Stimulated activated naive B cell treated with anti-CD40 and anti-IgM and Interleukin-4, amounts not matched to agents 10 μg/mL and 1 μg/mL and 100 μg/mL, for 72 hours (primary cell): ENCODE data around the gene LMF1.

ENCODE experiments used
- ATAC-seq, 2 donors: fragments of 150-1000 bp; cut with Tn5 transposase; replicated peaks; 2 replicates each; pipeline ENCODE4 v1.10.0; 2021; ENCODE audit warnings: moderate library complexity in 1 of 2
- DNase-seq: peaks from one replicate; pipeline ENCODE4 v3.0.0; 2021
- H3K27ac Mint-ChIP-seq: one replicate; pipeline ENCODE4 v1.8.0; 2022; ENCODE audit warnings: mild to moderate bottlenecking, mixed read lengths
- H3K27me3 Mint-ChIP-seq, 2 donors: one replicate each; pipeline ENCODE4 v1.8.0; 2022; ENCODE audit warnings: mixed read lengths in 2 of 2
- H3K36me3 Mint-ChIP-seq, 2 donors: one replicate each; pipeline ENCODE4 v1.8.0; 2022; ENCODE audit warnings: mixed read lengths in 2 of 2, mild to moderate bottlenecking in 1 of 2
- H3K4me1 Mint-ChIP-seq, 2 donors: one replicate each; pipeline ENCODE4 v1.8.0; 2022; ENCODE audit warnings: mixed read lengths in 2 of 2, mild to moderate bottlenecking in 1 of 2
- H3K4me3 Mint-ChIP-seq, 2 donors: one replicate each; pipeline ENCODE4 v1.8.0; 2022; ENCODE audit warnings: mild to moderate bottlenecking in 2 of 2, mixed read lengths in 2 of 2, moderate library complexity in 1 of 2
- H3K9me3 Mint-ChIP-seq, 2 donors: one replicate each; pipeline ENCODE4 v1.8.0; 2022; ENCODE audit warnings: mixed read lengths in 2 of 2, mild to moderate bottlenecking in 1 of 2

LMF1 gene

DNA sequence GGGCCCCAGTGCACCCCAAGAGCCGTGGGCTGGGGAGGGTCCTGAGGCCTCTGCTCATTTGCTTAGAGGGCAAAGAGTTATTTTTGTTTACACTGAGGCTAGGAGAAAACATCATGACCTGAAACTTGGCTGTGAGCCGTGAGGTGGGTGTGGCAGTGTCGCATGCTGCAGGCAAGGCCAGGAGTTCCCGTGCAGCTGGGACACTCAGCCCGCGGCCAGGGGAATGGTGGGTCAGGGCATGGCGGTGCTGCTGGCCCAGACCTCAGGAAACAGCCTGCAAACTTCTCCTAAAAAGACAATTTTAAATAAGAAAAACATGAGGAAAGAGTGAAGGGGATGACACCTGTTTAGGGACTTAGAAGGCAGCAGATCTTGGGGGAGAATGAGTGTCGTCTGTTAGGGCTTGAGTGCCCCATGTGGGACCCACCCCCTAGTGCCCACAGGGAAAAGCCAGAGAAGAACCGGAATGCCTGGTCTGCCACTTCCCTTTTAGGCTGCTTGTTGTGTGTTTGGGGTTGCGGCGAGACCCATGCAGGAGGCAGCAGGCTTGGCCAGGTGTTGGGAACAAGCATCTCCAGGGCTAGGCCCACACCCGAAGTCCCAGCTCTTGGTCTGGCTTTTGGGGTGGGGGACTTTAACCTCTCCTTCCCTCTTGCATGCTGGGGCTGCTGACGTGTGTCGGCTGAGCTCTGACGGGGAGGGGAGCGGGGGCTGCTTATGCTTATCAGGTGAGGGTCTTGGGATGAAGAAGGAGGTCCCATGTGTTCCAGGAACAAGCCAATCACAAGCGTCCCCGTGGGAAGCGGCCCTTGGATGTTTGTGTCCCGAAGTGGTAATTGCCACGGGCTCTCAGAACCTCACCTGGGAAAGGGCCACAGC is 89.3 kb downstream of the LMF1 start:
- no peak for DNase-seq
- H3K4me1 Mint-ChIP-seq: peaks cover 12 to 20% of the 10 kb centered on the region in 2 donors
- peak overlapping the region; percentile 43 for H3K27ac Mint-ChIP-seq
- peaks cover 19 to 29% of the 10 kb centered on the region in 2 donors for H3K36me3 Mint-ChIP-seq
- H3K27me3 Mint-ChIP-seq: no peaks in the 10 kb centered on the region
- peaks cover 3 to 4% of the 10 kb centered on the region in 2 donors for H3K9me3 Mint-ChIP-seq
- ATAC-seq: no peak
- H3K4me3 Mint-ChIP-seq: no peak overlapping the region

DNA sequence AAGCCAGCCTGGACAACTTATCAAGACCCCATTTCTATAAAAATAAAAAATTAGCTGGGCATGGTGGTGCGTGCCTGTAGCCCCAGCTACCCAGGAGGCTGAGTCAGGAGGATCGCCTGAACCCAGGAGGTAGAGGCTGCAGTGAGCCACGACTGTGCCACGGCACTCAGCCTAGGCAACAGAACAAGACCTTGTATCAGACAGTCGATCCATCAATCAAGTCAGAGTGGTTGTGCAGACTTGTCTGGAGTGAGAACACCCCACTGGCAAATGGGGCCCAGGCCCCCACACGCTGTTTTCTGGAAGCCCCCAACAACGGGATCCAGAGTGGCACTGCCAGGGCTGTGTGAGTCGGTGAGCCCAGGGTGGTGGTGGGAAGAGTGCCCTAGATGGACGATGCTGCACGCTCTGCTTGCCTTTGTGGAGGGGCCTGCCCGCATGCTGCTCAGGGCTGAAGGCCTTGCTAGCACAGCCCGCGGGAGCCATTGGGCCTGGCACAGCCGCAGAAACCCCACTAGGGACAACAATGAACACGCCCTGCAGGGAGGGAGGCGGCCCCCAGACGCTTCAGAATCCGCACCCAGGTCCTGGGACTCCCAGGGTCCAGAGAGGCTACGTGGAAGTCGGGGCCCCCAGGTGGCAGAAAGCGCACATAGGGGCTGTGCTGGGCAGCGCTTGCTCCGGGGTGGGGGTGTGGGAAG is 90.2 kb downstream of the LMF1 start:
- Mint-ChIP-seq H3K4me1 (peaks cover 12 to 21% of the 10 kb centered on the region in 2 donors), H3K9me3 (peaks cover 2 to 4% of the 10 kb centered on the region in 2 donors), H3K36me3 (peaks cover 23 to 30% of the 10 kb centered on the region in 2 donors), H3K27ac (no peak overlapping the region), H3K27me3 (no peaks in the 10 kb centered on the region), H3K4me3 (no peak overlapping the region)
- DNase-seq: no peak
- no peak for ATAC-seq

DNA sequence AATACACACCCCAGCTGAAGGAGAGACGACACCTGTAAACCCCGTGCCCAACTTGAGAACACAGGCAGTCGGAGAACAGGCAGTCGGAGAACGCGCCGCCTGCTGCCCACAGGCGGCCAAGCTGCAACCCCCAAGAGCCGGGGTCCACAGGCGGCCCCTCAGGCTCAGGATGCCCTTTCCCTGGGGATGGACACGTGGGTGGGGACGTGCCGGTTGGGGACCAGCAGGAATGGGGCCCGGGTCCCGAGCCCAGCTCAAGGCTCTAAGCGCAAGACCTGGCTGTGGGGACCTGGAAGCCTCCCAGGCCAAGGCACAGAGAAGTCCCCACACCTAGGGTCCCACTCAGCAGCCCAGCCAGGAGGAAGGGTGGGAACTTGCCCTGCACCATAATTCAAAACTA is 90.8 kb downstream of the LMF1 start:
- Mint-ChIP-seq H3K36me3 (peaks cover 23 to 35% of the 10 kb centered on the region in 2 donors), H3K4me3 (no peak overlapping the region), H3K27ac (no peak overlapping the region), H3K4me1 (peaks cover 13 to 21% of the 10 kb centered on the region in 2 donors), H3K9me3 (peaks cover 2 to 4% of the 10 kb centered on the region in 2 donors), H3K27me3 (no peaks in the 10 kb centered on the region)
- DNase-seq (no peak), ATAC-seq (no peak)

DNA sequence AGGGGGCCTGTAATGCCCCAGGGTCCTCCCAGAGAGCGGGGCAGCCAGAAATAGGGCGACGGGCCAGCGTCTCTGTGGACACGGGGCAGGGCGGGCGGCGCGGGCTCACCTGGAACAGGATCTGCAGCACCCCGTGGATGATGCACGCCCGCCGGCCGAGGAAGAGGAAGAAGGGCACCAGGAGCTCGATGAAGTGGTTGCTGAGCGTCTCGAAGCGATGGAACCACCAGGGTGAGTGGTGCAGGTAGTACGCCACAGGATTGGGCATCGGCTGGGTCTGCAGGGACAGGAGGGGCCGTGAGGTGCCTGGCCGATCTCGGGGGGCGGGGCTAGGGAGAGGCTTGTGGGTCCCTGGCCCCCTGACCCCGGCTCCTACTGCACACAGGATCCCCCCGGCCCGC is 91.3 kb downstream of the LMF1 start:
- ATAC-seq (no peak), DNase-seq (no peak)
- H3K36me3 Mint-ChIP-seq: peaks cover 26 to 38% of the 10 kb centered on the region in 2 donors
- H3K27ac Mint-ChIP-seq: no peak overlapping the region
- H3K4me3 Mint-ChIP-seq: no peak overlapping the region
- H3K4me1 Mint-ChIP-seq: peaks cover 13 to 21% of the 10 kb centered on the region in 2 donors
- H3K9me3 Mint-ChIP-seq: peaks cover 2 to 4% of the 10 kb centered on the region in 2 donors
- H3K27me3 Mint-ChIP-seq: no peaks in the 10 kb centered on the region

DNA sequence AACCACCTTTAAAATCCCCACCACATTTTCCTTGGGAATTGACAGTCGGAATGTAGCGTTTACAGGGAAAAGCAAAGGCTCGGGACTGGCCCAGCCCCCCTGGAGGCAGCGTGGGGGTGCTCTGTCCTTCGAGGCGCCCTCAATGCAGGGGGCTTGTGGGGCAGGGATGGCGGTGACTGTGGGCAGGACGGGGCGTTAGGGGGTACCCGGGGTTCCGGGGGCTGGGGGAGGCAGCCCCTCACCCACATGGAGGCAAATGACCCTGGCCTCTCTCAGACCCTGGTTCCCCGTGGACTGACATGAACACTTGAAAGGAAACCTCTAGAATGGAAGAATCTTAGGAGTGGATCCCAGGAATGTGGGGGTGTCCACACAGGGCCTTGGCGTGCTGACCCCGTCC is 91.9 kb downstream of the LMF1 start:
- Mint-ChIP-seq H3K4me1 (peaks cover 13 to 21% of the 10 kb centered on the region in 2 donors), H3K27ac (no peak overlapping the region), H3K36me3 (peaks cover 26 to 39% of the 10 kb centered on the region in 2 donors), H3K9me3 (peaks cover 2 to 4% of the 10 kb centered on the region in 2 donors), H3K27me3 (no peaks in the 10 kb centered on the region), H3K4me3 (no peak overlapping the region)
- ATAC-seq (no peak), DNase-seq (no peak)

DNA sequence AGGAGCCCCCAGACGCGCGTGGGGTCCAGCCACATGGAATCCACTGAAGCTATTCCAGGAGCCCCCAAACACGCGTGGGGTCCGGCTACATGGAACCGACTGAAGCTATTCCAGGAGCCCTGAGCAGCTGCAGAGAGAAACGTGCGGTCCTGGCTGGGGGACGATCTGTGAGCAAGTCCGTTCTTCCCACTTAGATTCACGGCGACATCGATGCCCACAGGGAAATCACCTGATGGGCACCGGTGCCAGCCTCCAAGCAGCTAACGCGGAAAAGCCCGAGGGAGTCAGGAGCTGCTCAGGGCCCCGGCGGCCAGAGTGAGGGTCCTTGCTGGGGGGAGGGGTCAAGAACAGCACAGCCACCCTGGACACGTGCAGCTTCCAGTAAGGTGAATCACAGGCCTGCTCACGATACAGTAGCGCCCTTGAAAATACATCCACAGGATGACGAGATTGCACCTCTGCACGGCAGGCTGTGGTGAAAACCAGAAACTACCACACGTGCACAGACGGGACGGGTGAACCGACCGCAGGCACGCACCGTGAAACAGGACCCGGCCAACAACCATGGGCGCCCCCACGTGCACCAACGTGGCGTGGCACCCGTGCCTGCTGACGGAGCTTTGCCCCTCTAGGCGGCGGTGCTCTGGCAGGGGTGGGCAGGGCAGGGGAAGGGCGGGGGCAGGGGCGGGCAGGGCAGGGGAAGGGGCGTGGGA is 92.6 kb downstream of the LMF1 start:
- peak overlapping the region; percentile 98 for H3K27ac Mint-ChIP-seq
- DNase-seq: peak; percentile 23
- no peaks in the 10 kb centered on the region for H3K27me3 Mint-ChIP-seq
- H3K4me3 Mint-ChIP-seq: peak overlapping the region in 1 of 2 donors; percentile 73
- ATAC-seq: peak in 1 of 2 donors; percentile 40
- peaks cover 2 to 4% of the 10 kb centered on the region in 2 donors for H3K9me3 Mint-ChIP-seq
- H3K4me1 Mint-ChIP-seq: peaks cover 19 to 28% of the 10 kb centered on the region in 2 donors
- peaks cover 32 to 45% of the 10 kb centered on the region in 2 donors for H3K36me3 Mint-ChIP-seq

DNA sequence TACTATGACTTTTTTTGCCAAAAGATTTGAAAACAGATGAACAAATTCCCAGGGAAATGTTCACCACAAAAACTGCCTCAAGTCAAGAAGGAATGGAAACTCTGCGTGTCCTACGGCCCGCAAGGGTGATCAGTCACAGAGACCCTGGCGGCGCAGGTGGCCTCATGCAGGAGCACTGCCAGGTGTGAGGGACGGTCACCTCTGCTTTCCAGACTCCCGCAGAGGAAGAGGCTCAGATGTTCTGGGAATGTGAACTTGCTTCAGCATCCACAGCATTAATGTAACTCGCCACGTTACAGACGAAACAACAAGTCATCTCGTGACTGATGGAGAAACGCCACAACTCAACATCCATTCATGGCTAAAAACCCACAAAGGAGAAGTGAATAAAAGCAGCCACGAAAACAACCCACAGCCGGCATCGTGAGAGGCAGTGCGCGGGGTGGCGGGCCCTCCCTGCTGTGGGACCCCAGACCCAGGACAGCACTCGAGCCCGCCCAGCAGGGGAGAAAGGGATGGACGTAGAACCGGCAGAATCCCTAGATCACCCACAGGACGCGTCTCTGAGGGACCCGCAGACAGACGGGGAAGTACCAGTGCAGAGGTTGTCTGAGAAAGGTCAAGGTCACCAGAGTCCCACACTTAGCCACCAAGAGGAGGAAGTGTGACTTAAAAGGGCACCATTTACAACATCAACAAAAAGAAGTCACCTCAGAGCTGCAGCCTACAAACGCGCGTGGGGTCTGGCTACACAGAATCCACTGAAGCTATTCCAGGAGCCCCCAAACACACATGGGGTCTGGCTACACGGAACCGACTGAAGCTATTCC is 93.3 kb downstream of the LMF1 start:
- DNase-seq (peak; percentile 63), ATAC-seq (peak; percentile 88 to 92)
- H3K4me3 Mint-ChIP-seq: peak overlapping the region; percentile 53 to 73
- H3K27ac Mint-ChIP-seq: peak overlapping the region; percentile 98
- peaks cover 19 to 36% of the 10 kb centered on the region in 2 donors for H3K4me1 Mint-ChIP-seq
- peaks cover 0 to 2% of the 10 kb centered on the region in 2 donors for H3K9me3 Mint-ChIP-seq
- H3K36me3 Mint-ChIP-seq: peaks cover 35 to 43% of the 10 kb centered on the region in 2 donors
- no peaks in the 10 kb centered on the region for H3K27me3 Mint-ChIP-seq

DNA sequence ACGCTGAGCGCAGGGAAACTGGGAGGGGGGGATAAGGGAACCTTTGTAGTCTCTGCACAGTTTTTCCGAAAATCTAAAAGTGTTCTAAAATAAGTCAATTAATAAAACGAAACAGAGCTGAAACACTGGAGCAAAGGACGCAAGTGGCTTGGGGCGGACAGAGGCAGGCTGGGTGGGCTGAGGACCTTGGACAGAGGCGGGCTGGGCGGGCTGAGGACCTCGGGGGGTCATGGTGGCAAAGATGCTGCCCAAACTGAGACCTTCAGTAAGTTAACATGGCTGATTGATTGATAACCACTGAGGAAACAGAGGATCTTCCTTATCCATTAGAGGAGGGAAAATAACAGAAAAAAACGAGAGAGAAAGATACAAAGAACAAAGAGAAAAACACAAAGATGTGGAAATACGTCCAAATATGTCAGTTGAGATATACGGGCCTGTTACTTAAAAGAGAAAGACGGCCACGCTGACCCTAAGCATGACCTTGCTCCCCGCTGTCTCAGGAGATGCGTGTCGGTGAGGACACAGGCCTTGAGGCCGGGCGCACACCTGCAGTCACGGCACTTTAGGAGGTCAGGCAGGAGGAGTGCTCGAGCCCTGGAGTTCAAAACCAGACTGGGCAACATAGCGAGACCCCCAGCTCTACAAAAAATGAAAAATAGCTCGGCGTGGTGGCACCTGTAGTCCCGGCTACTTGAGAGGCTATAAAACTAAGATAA is 94.1 kb downstream of the LMF1 start:
- peak overlapping the region; percentile 98 for H3K27ac Mint-ChIP-seq
- no peaks in the 10 kb centered on the region for H3K27me3 Mint-ChIP-seq
- ATAC-seq: no peak
- no peak overlapping the region for H3K4me3 Mint-ChIP-seq
- peaks cover 31 to 37% of the 10 kb centered on the region in 2 donors for H3K36me3 Mint-ChIP-seq
- no peak for DNase-seq
- H3K4me1 Mint-ChIP-seq: peaks cover 20 to 39% of the 10 kb centered on the region in 2 donors
- peaks cover 0 to 2% of the 10 kb centered on the region in 2 donors for H3K9me3 Mint-ChIP-seq

DNA sequence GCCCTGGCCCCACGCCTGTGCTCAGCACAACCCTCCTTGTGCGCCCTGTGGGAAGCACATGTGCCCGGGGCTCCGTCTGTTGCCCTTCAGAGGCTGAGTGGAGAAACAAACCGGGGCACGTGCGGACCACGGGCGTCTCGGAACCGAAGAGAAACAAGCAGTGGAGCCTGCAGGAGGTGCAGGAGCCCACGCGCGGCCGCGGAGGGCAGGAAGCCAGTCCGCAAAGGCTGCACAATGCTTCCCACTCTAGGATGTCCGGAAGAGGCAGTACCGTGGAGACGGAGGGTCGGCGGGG is 94.8 kb downstream of the LMF1 start:
- Mint-ChIP-seq H3K4me3 (no peak overlapping the region), H3K4me1 (peaks cover 23 to 43% of the 10 kb centered on the region in 2 donors), H3K27me3 (no peaks in the 10 kb centered on the region), H3K9me3 (peaks cover 0 to 2% of the 10 kb centered on the region in 2 donors), H3K27ac (peak overlapping the region; percentile 69), H3K36me3 (peaks cover 28 to 34% of the 10 kb centered on the region in 2 donors)
- DNase-seq (no peak), ATAC-seq (no peak)

DNA sequence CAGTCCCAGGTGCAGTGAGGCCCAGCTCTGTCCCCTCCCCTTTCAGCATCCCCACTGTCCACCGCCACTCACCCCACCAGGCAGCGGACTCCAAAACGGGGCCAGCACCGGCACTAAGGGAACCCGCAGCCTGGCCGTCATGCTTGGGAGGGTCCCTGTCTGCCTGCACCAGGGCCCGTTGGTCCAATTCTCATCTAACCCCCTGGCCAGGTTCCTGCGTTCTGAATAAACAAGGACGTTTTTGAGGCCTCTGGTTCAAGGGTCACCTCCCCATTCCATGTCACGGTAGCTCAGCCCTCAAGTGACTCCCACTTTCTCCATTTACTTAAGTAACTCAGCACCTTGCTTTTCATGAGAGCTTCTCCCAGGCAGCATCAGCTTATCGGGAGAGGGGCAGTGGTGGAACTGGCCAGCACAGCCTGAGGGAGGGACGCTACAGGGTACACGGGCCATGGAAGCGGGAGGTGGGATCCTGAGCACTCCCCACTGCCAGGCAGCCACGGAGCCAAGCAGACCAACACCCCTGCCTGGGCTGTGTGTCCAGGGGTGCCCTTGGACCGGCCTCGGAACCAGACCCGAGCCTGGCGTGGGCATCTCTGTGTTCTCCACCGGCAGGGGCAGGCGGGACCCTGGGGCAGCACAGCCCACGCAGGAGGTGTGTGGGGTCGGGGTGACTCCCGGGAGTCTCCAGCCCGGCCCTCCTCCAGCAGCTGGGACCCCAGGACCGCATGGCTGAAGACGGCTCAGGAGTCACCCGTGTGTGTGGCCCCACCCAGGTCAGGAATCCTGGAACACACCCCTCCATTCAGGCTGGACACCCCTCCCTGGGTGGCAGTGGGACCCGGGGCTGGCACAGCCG is 95.4 kb downstream of the LMF1 start:
- no peak for ATAC-seq

DNA sequence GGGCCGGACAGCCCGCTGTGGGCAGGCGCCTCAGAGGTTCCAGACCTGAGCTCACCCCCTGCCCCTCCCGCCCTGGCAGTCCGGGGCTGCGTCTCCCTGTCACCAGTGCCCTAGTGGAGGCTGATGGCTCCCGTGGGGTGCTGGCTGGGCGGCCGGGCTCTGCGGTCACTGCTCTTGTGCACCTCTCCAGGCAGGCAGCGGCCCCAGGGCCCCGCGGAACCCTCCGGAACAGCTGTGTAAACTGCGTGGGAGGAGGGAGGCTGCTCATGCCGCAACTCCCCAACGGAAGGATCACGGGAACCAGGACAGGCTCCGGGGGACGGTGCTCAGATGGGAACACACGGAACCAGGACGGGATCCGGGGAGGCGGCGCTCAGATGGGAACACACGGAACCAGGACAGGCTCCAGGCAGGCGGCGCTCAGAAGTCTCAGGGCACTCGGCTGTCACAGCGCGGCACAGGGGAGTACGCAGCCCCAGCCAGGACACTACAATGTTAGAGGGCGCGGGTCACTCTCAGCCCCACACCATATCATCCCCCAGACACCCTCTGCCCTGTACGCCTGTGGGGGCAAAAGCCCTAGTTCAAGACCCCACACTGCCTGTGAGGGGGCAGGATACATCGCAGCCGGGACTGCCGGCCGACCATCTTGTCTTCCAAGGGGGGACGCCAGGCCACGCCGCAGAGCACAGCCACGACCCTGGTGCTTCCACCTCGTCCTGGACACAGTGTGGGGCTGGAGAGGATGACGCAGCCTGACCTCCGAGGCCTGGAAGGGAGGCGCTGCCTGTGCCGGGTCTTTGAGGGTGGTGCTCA is 96.2 kb downstream of the LMF1 start:
- Mint-ChIP-seq H3K4me3 (no peak overlapping the region), H3K4me1 (peaks cover 23 to 43% of the 10 kb centered on the region in 2 donors), H3K9me3 (peaks cover 0 to 2% of the 10 kb centered on the region in 2 donors), H3K27me3 (no peaks in the 10 kb centered on the region), H3K36me3 (peaks cover 28 to 34% of the 10 kb centered on the region in 2 donors), H3K27ac (no peak overlapping the region)
- no peak for ATAC-seq
- DNase-seq: no peak

More for the DNA sequence above, 95.4 kb downstream of the LMF1 start:
- H3K27me3 Mint-ChIP-seq: no peaks in the 10 kb centered on the region
- H3K4me1 Mint-ChIP-seq: peaks cover 23 to 43% of the 10 kb centered on the region in 2 donors
- H3K9me3 Mint-ChIP-seq: peaks cover 0 to 2% of the 10 kb centered on the region in 2 donors
- no peak for DNase-seq
- no peak overlapping the region for H3K4me3 Mint-ChIP-seq
- peak overlapping the region; percentile 69 for H3K27ac Mint-ChIP-seq
- peaks cover 28 to 34% of the 10 kb centered on the region in 2 donors for H3K36me3 Mint-ChIP-seq

DNA sequence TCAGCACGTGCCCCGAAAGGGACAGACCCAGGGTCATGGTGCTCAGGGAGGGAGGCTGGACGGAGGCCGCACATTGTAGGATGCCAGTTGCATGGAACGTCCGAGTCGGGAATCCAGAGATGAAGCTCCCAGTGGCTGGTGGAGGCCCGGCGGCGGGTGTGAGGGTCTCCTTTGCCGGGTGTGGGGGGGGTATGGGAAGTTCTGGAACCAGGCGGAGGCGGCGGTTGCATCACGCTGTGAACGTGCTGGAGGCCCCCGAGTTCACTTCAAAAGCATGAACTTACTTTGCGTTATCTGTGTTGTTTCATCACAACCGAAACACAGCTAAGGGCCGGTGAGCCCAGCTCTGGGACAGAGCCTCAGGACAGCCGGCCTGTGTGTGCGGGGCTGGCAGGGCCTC is 96.9 kb downstream of the LMF1 start:
- Mint-ChIP-seq H3K36me3 (peaks cover 28 to 34% of the 10 kb centered on the region in 2 donors), H3K27ac (no peak overlapping the region), H3K4me1 (peaks cover 23 to 43% of the 10 kb centered on the region in 2 donors), H3K27me3 (no peaks in the 10 kb centered on the region), H3K4me3 (no peak overlapping the region), H3K9me3 (peaks cover 0 to 2% of the 10 kb centered on the region in 2 donors)
- ATAC-seq (no peak), DNase-seq (no peak)
